NT2/D1 (cell line): ENCODE results near the gene NUP54.

Source experiments
- SUZ12 ChIP-seq: IDR thresholded peaks from 2 replicates; pipeline ENCODE4 v1.6.1; 2011; ENCODE audit not compliant: insufficient read length, insufficient read depth; ENCODE audit errors: extremely low read depth
- ZNF274 ChIP-seq: IDR thresholded peaks from 2 replicates; pipeline ENCODE4 v1.6.1; 2011; ENCODE audit warnings: mild to moderate bottlenecking, low read depth, low read length

GRCh38 chr4:76096076-76096475 is 52.1 kb downstream of the NUP54 start:
- TF ChIP-seq ZNF274 (no peak), SUZ12 (no peak)
